ENCODE results near the gene ATP2C2. TPM values are rescaled to one million over a fixed set of nuclear protein-coding genes. Genes with fewer than 3 reads are reported as not detected.
"Not testable (repeated sequence)": the region's sequence is repeated elsewhere in the genome, so short reads cannot be mapped to it uniquely, and the experiment has no call there.

ATP2C2 gene
- polyA plus RNA-seq, 1 donor (not counting 4 experiments of a cell fraction or from before 2014, with no cell fraction given) = 0.96 TPM

DNA sequence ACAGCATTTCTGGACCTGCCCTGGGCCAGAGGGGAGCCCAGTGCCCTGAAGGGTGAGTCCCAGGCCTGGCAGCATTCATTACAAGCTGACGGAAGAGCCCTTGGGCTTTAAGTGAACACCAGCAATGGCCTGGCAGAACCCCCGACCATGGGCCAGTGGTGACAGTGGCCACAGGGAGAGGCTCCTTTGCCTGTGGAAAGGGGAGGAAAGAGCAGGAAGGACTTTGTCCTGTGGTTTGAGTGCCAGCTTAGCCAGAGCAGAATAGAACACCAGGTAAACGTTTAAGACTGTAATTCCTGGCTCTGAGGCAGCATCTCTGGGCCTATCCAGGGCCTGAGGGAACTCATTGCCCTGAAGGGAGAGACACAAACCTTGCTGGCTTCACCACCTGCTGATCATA is 34.3 kb upstream of the ATP2C2 start:
- Histone ChIP-seq H3K9ac (ENCODE audit: control insufficient read depth, extremely low read depth, insufficient read depth, low read length) (no peak overlapping the region), H3K36me3 (ENCODE audit: control insufficient read depth in 2 of 2, extremely low read depth in 1 of 2, insufficient read depth in 2 of 2, low read length in 2 of 2) (no peaks in the 10 kb centered on the region), H3K4me2 (ENCODE audit: control insufficient read depth, extremely low read depth, insufficient read depth, low read depth, low read length) (no peak overlapping the region), H3K4me1 (ENCODE audit: control insufficient read depth, extremely low read depth, insufficient read depth, low read length) (peaks cover 8% of the 10 kb centered on the region), H2AFZ (ENCODE audit: control insufficient read depth, low read length) (no peak overlapping the region), H4K20me1 (ENCODE audit: control insufficient read depth, extremely low read depth, insufficient read depth, low read length) (no peaks in the 10 kb centered on the region), H3K79me2 (ENCODE audit: control insufficient read depth, insufficient read depth, low read length) (no peaks in the 10 kb centered on the region), H3K27ac (ENCODE audit: control insufficient read depth, insufficient read depth, low read length) (no peak overlapping the region), H3K9me1 (ENCODE audit: control insufficient read depth, extremely low read depth, insufficient read depth, low read length) (no peaks in the 10 kb centered on the region), H3K27me3 (ENCODE audit: control insufficient read depth, extremely low read depth, insufficient read depth, low read length) (peaks cover 4% of the 10 kb centered on the region), H3K9me3 (ENCODE audit: control insufficient read depth, low read depth, low read length) (no peaks in the 10 kb centered on the region), H3K4me3 (ENCODE audit: control insufficient read depth in 2 of 3, extremely low read depth in 1 of 3, insufficient read depth in 2 of 3, low read depth in 1 of 3, low read length in 3 of 3) (no peak overlapping the region)
- FAIRE-seq = no peak
- TF ChIP-seq, protein P1, sequence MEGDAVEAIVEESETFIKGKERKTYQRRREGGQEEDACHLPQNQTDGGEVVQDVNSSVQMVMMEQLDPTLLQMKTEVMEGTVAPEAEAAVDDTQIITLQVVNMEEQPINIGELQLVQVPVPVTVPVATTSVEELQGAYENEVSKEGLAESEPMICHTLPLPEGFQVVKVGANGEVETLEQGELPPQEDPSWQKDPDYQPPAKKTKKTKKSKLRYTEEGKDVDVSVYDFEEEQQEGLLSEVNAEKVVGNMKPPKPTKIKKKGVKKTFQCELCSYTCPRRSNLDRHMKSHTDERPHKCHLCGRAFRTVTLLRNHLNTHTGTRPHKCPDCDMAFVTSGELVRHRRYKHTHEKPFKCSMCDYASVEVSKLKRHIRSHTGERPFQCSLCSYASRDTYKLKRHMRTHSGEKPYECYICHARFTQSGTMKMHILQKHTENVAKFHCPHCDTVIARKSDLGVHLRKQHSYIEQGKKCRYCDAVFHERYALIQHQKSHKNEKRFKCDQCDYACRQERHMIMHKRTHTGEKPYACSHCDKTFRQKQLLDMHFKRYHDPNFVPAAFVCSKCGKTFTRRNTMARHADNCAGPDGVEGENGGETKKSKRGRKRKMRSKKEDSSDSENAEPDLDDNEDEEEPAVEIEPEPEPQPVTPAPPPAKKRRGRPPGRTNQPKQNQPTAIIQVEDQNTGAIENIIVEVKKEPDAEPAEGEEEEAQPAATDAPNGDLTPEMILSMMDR (optimal IDR thresholded peaks at IDR 0.05 in 1 of 3, IDR thresholded peaks at IDR 0.05 in 1 of 3, conservative IDR thresholded peaks at IDR 0.05 in 1 of 3; ENCODE audit: extremely low read depth in 1 of 3, insufficient read depth in 2 of 3, low read length in 3 of 3) = no peak
- TF ChIP-seq EZH2 (IDR thresholded peaks at IDR 0.05; ENCODE audit: low read length) = no peak
- dilution Hi-C loops (cut with MboI; ENCODE audit: extremely low pct_ligation_motif_present, low sequenced_read_pairs) = no loop called here
- DNase-seq (ENCODE audit: low read depth, low spot score) = no peak

DNA sequence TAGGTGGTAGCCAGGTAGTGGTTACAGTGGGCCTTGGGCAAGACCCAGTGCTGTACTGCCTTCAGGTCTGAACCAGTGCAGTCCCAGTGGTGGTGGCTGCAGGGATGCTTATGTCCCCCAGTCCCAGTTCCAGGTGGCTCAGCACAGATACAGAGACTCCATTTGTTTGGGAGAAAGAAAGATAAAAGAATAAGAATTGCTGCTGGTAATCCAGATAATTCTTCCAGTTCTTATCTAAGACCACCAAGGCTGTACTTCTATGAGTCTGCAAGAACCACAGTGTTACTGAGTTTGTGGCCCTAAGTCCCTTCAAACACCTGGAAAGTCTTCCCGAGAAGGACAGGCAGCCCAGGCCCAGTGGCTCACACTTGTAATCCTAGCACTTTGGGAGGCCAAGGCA is 33.9 kb upstream of the ATP2C2 start:
- dilution Hi-C loops (cut with MboI; ENCODE audit: extremely low pct_ligation_motif_present, low sequenced_read_pairs) = no loop called here
- no peaks in the 10 kb centered on the region for H3K79me2 ChIP-seq (ENCODE audit: control insufficient read depth, insufficient read depth, low read length)

GRCh38 chr16:84337236-84337635 is 31.1 kb upstream of the ATP2C2 start:
- H3K9me1 ChIP-seq (ENCODE audit: control insufficient read depth, extremely low read depth, insufficient read depth, low read length); dilution Hi-C loops (cut with MboI; ENCODE audit: extremely low pct_ligation_motif_present, low sequenced_read_pairs); H3K9ac ChIP-seq (ENCODE audit: control insufficient read depth, extremely low read depth, insufficient read depth, low read length); H3K4me1 ChIP-seq (ENCODE audit: control insufficient read depth, extremely low read depth, insufficient read depth, low read length); H3K9me3 ChIP-seq (ENCODE audit: control insufficient read depth, low read depth, low read length); DNase-seq (ENCODE audit: low read depth, low spot score); H3K4me3 ChIP-seq (ENCODE audit: control insufficient read depth in 2 of 3, extremely low read depth in 1 of 3, insufficient read depth in 2 of 3, low read depth in 1 of 3, low read length in 3 of 3); H3K79me2 ChIP-seq (ENCODE audit: control insufficient read depth, insufficient read depth, low read length); FAIRE-seq; H3K27ac ChIP-seq (ENCODE audit: control insufficient read depth, insufficient read depth, low read length); H4K20me1 ChIP-seq (ENCODE audit: control insufficient read depth, extremely low read depth, insufficient read depth, low read length); H2AFZ ChIP-seq (ENCODE audit: control insufficient read depth, low read length); H3K36me3 ChIP-seq (ENCODE audit: control insufficient read depth in 2 of 2, extremely low read depth in 1 of 2, insufficient read depth in 2 of 2, low read length in 2 of 2); H3K4me2 ChIP-seq (ENCODE audit: control insufficient read depth, extremely low read depth, insufficient read depth, low read depth, low read length); H3K27me3 ChIP-seq (ENCODE audit: control insufficient read depth, extremely low read depth, insufficient read depth, low read length): not testable (repeated sequence)

More for the DNA sequence above, 33.9 kb upstream of the ATP2C2 start:
- H3K4me1 ChIP-seq (ENCODE audit: control insufficient read depth, extremely low read depth, insufficient read depth, low read length) = peaks cover 8% of the 10 kb centered on the region
- no peak overlapping the region for H3K4me2 ChIP-seq (ENCODE audit: control insufficient read depth, extremely low read depth, insufficient read depth, low read depth, low read length)
- H3K27ac ChIP-seq (ENCODE audit: control insufficient read depth, insufficient read depth, low read length) = no peak overlapping the region
- DNase-seq (ENCODE audit: low read depth, low spot score) = no peak
- no peak for FAIRE-seq
- H2AFZ ChIP-seq (ENCODE audit: control insufficient read depth, low read length) = no peak overlapping the region
- no peak overlapping the region for H3K4me3 ChIP-seq (ENCODE audit: control insufficient read depth in 2 of 3, extremely low read depth in 1 of 3, insufficient read depth in 2 of 3, low read depth in 1 of 3, low read length in 3 of 3)
- no peak for TF ChIP-seq EZH2 (IDR thresholded peaks at IDR 0.05; ENCODE audit: low read length)
- TF ChIP-seq, protein P1 (optimal IDR thresholded peaks at IDR 0.05 in 1 of 3, IDR thresholded peaks at IDR 0.05 in 1 of 3, conservative IDR thresholded peaks at IDR 0.05 in 1 of 3; ENCODE audit: extremely low read depth in 1 of 3, insufficient read depth in 2 of 3, low read length in 3 of 3) = no peak
- H3K27me3 ChIP-seq (ENCODE audit: control insufficient read depth, extremely low read depth, insufficient read depth, low read length) = peaks cover 4% of the 10 kb centered on the region
- H3K9me1 ChIP-seq (ENCODE audit: control insufficient read depth, extremely low read depth, insufficient read depth, low read length) = no peaks in the 10 kb centered on the region
- no peaks in the 10 kb centered on the region for H4K20me1 ChIP-seq (ENCODE audit: control insufficient read depth, extremely low read depth, insufficient read depth, low read length)
- H3K9me3 ChIP-seq (ENCODE audit: control insufficient read depth, low read depth, low read length) = no peaks in the 10 kb centered on the region
- H3K36me3 ChIP-seq (ENCODE audit: control insufficient read depth in 2 of 2, extremely low read depth in 1 of 2, insufficient read depth in 2 of 2, low read length in 2 of 2) = no peaks in the 10 kb centered on the region
- H3K9ac ChIP-seq (ENCODE audit: control insufficient read depth, extremely low read depth, insufficient read depth, low read length) = no peak overlapping the region
